Measurements from ENCODE around the gene C1orf174.

C1orf174 gene

GRCh38 chr1:3909615-3910014, 9.5 kb upstream of the C1orf174 start:
- DNase-seq, result no peak

GRCh38 chr1:3908886-3909517, 8.9 kb upstream of the C1orf174 start:
- no peak for DNase-seq

- no peak for DNase-seq
Measured at GRCh38 chr1:3907621-3908165, 7.6 kb upstream of the C1orf174 start.

- no peak for DNase-seq
Measured at GRCh38 chr1:3907031-3907534, 7.0 kb upstream of the C1orf174 start.

GRCh38 chr1:3906672-3907020, 6.6 kb upstream of the C1orf174 start:
- DNase-seq, result no peak

GRCh38 chr1:3905953-3906671, 6.0 kb upstream of the C1orf174 start:
- DNase-seq, result no peak

GRCh38 chr1:3905266-3905952, 5.3 kb upstream of the C1orf174 start:
- no peak for DNase-seq

GRCh38 chr1:3904843-3905185, 4.7 kb upstream of the C1orf174 start:
- no peak for DNase-seq

GRCh38 chr1:3904006-3904842, 4.2 kb upstream of the C1orf174 start:
- no peak for DNase-seq

- DNase-seq, result no peak
Measured at GRCh38 chr1:3903141-3904005, 3.3 kb upstream of the C1orf174 start.

GRCh38 chr1:3902571-3903091, 2.6 kb upstream of the C1orf174 start:
- no peak for DNase-seq

GRCh38 chr1:3902111-3902511, 2.0 kb upstream of the C1orf174 start:
- DNase-seq, result no peak

- DNase-seq, result peak; percentile 97
Measured at GRCh38 chr1:3900969-3901529, 977 bp upstream of the C1orf174 start.

- no peak for DNase-seq
Measured at GRCh38 chr1:3899754-3900149, 320 bp downstream of the C1orf174 start.

- DNase-seq, result no peak
Measured at GRCh38 chr1:3898994-3899753, 898 bp downstream of the C1orf174 start.

GRCh38 chr1:3898475-3898735, 1.7 kb downstream of the C1orf174 start:
- DNase-seq, result no peak

GRCh38 chr1:3896396-3897000, 3.6 kb downstream of the C1orf174 start:
- DNase-seq, result no peak

- DNase-seq, result no peak
Measured at GRCh38 chr1:3895951-3896325, 4.1 kb downstream of the C1orf174 start.

GRCh38 chr1:3895279-3895950, 4.7 kb downstream of the C1orf174 start:
- no peak for DNase-seq

Measured in fibroblast of skin of scalp (primary cell).